HL-60 (cell line): ENCODE results near the gene ALG5.

ENCODE experiments used
- DNase-seq, 2 experiments: peaks; one replicate each; pipeline ENCODE4 v3.0.0-alpha.2; 2010 to 2020; ENCODE audit warnings: low read depth in 1 of 2, low spot score in 1 of 2
- H3K27ac ChIP-seq: fragments of 250-450 bp; sonication (Bioruptor Pico); replicated peaks from 2 replicates; pipeline ENCODE4 v1.5.1; 2020; ENCODE audit warnings: mild to moderate bottlenecking, moderate library complexity
- H3K27me3 ChIP-seq: fragments of 250-450 bp; sonication (Bioruptor Pico); 2 replicates; pipeline ENCODE4 v1.5.1; 2021; ENCODE audit warnings: mild to moderate bottlenecking, moderate library complexity; ENCODE audit not compliant: insufficient read depth, poor library complexity, severe bottlenecking
- H3K4me3 ChIP-seq: replicated peaks from 2 replicates; pipeline ENCODE4 v1.5.1; 2011; ENCODE audit warnings: mild to moderate bottlenecking, control low read depth, low read length; ENCODE audit not compliant: insufficient read depth
- CTCF ChIP-seq: IDR thresholded peaks from one replicate; pipeline ENCODE4 v1.5.1; 2011; ENCODE audit warnings: low read length, control low read depth, inconsistent platforms; ENCODE audit not compliant: insufficient read depth
- GABPA ChIP-seq: IDR thresholded peaks from 2 replicates; pipeline ENCODE4 v1.6.1; 2012; ENCODE audit warnings: low read depth
- POLR2AphosphoS5 ChIP-seq: IDR thresholded peaks from 2 replicates; pipeline ENCODE4 v1.6.1; 2012; ENCODE audit warnings: low read depth
- REST ChIP-seq: IDR thresholded peaks from 2 replicates; pipeline ENCODE4 v1.6.1; 2012; ENCODE audit warnings: low read depth; ENCODE audit not compliant: insufficient replicate concordance
- SPI1 ChIP-seq: IDR thresholded peaks from 2 replicates; pipeline ENCODE4 v1.6.1; 2012; ENCODE audit warnings: low read depth, mild to moderate bottlenecking, borderline replicate concordance

ALG5 gene

GRCh38 chr13:36950330-36950729 is 48.8 kb downstream of the ALG5 start:
- no peaks in the 10 kb centered on the region for H3K27me3 ChIP-seq
- H3K27ac ChIP-seq, result no peak overlapping the region

GRCh38 chr13:36945078-36945477 is 54.1 kb downstream of the ALG5 start:
- no peaks in the 10 kb centered on the region for H3K27me3 ChIP-seq
- no peak overlapping the region for H3K4me3 ChIP-seq
- no peak for TF ChIP-seq GABPA
- TF ChIP-seq REST, result no peak
- TF ChIP-seq CTCF, result no peak
- TF ChIP-seq SPI1, result no peak
- no peak for TF ChIP-seq POLR2AphosphoS5
- no peak overlapping the region for H3K27ac ChIP-seq
- DNase-seq, result no peak

More at GRCh38 chr13:36950330-36950729, 48.8 kb downstream of the ALG5 start:
- no peak overlapping the region for H3K4me3 ChIP-seq
- no peak for TF ChIP-seq REST
- DNase-seq, result no peak

DNA sequence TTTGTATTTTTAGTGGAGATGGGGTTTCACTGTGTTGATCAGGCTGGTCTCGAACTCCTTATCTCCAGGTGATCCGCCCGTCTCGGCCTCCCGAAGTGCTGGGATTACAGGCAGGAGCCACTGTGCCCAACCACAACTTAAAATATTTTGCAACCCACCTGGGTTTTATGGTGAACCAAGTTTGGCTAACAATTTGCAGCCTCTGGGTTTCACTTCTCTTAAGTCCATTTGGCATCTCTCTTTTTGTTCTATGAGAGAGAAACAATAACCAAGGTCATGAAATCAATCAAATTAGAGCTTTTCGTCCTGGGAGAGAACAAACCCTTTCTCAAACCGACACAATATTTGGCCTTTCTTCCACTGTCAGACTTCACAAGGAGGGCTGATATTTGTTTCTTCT is 73.5 kb downstream of the ALG5 start:
- Histone ChIP-seq H3K27ac (no peak overlapping the region), H3K27me3 (peaks cover 9% of the 10 kb centered on the region), H3K4me3 (no peak overlapping the region)
- DNase-seq, result no peak
- TF ChIP-seq SPI1, result no peak
- TF ChIP-seq REST, result no peak
- no peak for TF ChIP-seq GABPA
- no peak for TF ChIP-seq CTCF
- no peak for TF ChIP-seq POLR2AphosphoS5

DNA sequence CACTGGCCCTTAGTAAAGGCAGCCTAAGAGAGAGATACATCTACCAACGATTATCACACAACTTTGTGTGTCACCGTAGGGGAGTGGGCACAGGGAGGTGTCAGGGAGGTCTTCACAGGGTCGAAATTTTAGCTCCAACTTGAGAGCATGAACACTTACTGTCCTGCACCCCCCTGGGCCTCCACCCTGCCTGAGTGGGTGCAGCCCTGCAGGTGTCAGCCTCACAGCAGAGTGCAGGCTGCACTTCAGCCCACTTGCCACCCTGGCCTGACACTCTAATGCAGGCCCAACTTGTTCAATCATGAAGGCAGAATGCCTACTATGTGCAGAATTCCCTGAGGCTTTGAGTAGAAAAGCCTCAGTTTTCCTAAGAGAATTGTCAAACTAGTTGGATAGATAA is 75.1 kb downstream of the ALG5 start:
- no peak for TF ChIP-seq GABPA
- no peak for TF ChIP-seq SPI1
- no peak for TF ChIP-seq POLR2AphosphoS5
- no peak for TF ChIP-seq CTCF
- no peak for TF ChIP-seq REST
- no peak for DNase-seq
- Histone ChIP-seq H3K27ac (no peak overlapping the region), H3K27me3 (peaks cover 12% of the 10 kb centered on the region), H3K4me3 (no peak overlapping the region)
